ENCODE measurements around the gene OXGR1.

Gene OXGR1

DNA sequence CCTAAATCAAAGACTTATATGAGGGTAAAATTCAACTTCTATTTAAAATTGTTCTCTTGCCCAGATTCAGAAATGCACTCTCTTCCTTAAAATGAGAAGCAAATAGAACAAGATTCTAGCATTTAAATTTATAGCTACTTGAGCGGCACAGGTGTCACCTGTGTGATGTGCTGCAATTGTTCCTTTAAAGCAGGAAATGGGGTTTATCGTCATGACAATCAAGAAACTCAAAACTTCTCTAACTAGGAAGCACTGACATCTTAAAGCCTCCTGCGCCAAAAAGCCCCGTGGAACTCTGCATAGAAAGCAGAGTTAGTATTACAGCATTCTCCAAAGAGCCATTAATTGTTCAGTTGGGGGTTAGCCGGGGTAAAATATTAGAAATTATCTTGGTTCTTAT lies 2.6 kb upstream of the OXGR1 start:
- H2AFZ ChIP-seq, result no peak overlapping the region
- no peaks in the 10 kb centered on the region for H3K9me3 ChIP-seq (ENCODE audit: control insufficient read depth, low read length)
- TF ChIP-seq, protein P1, sequence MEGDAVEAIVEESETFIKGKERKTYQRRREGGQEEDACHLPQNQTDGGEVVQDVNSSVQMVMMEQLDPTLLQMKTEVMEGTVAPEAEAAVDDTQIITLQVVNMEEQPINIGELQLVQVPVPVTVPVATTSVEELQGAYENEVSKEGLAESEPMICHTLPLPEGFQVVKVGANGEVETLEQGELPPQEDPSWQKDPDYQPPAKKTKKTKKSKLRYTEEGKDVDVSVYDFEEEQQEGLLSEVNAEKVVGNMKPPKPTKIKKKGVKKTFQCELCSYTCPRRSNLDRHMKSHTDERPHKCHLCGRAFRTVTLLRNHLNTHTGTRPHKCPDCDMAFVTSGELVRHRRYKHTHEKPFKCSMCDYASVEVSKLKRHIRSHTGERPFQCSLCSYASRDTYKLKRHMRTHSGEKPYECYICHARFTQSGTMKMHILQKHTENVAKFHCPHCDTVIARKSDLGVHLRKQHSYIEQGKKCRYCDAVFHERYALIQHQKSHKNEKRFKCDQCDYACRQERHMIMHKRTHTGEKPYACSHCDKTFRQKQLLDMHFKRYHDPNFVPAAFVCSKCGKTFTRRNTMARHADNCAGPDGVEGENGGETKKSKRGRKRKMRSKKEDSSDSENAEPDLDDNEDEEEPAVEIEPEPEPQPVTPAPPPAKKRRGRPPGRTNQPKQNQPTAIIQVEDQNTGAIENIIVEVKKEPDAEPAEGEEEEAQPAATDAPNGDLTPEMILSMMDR (IDR thresholded peaks at IDR 0.05), result no peak
- no peak overlapping the region for H3K4me3 ChIP-seq (ENCODE audit: low read depth, low read length)
- H3K36me3 ChIP-seq (ENCODE audit: control insufficient read depth, insufficient read depth, low read length), result no peaks in the 10 kb centered on the region
- no peak overlapping the region for H3K27ac ChIP-seq
- no peak overlapping the region for H3K9ac ChIP-seq
- H3K4me2 ChIP-seq (ENCODE audit: low read length), result no peak overlapping the region
- no peaks in the 10 kb centered on the region for H3K79me2 ChIP-seq
- H3K4me1 ChIP-seq, result no peaks in the 10 kb centered on the region
- no peaks in the 10 kb centered on the region for H3K27me3 ChIP-seq (ENCODE audit: control insufficient read depth, insufficient read depth, low read length)

DNA sequence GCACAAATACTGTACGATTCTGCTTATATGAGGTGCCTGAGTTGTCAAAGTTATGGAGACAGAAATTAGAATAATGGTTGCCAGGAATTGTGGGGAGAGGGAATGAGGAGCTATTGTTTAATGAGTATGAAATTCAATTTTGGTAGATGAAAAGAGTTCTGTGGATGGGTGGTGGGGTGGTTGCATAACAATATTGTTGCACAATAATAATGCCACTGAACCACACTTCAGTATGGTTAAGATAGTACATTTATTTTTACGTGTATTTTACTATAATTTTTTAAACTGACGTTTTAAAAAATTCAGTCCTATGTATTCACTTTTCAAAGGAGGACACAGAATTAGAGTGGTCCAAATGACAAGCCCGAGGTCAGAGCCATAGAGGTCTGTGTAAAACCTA lies 1.8 kb upstream of the OXGR1 start:
- Histone ChIP-seq H3K4me3 (ENCODE audit: low read depth, low read length) (no peak overlapping the region), H3K27me3 (ENCODE audit: control insufficient read depth, insufficient read depth, low read length) (no peaks in the 10 kb centered on the region), H3K9me3 (ENCODE audit: control insufficient read depth, low read length) (no peaks in the 10 kb centered on the region), H3K4me1 (no peaks in the 10 kb centered on the region), H3K27ac (no peak overlapping the region), H3K9ac (no peak overlapping the region), H3K79me2 (no peaks in the 10 kb centered on the region), H3K36me3 (ENCODE audit: control insufficient read depth, insufficient read depth, low read length) (no peaks in the 10 kb centered on the region), H2AFZ (no peak overlapping the region), H3K4me2 (ENCODE audit: low read length) (no peak overlapping the region)
- TF ChIP-seq, protein P1 (IDR thresholded peaks at IDR 0.05), result no peak

DNA sequence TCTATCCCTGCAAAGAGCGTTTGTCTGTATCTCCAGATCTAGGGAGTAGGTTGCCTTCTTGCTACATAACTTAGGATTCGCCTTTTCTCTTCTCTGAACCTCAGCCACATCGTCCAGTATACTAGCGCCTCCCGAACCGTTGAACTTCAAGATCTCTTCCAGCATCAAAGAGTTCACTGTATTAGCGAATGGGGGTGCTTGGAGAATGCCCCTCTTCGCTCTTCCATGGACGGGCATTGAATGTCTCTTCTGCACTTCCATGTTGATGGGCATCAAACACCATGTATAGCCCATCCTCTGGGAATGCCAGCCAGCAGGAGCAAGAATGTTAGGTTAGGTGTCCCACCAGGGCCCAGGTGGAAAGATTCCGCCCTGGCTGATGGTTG lies 575 bp upstream of the OXGR1 start:
- no peak overlapping the region for H3K4me3 ChIP-seq (ENCODE audit: low read depth, low read length)
- H3K4me2 ChIP-seq (ENCODE audit: low read length), result peak overlapping the region; percentile 63
- no peaks in the 10 kb centered on the region for H3K9me3 ChIP-seq (ENCODE audit: control insufficient read depth, low read length)
- no peaks in the 10 kb centered on the region for H3K36me3 ChIP-seq (ENCODE audit: control insufficient read depth, insufficient read depth, low read length)
- H3K4me1 ChIP-seq, result no peaks in the 10 kb centered on the region
- TF ChIP-seq, protein P1 (IDR thresholded peaks at IDR 0.05), result no peak
- H3K27ac ChIP-seq, result no peak overlapping the region
- no peaks in the 10 kb centered on the region for H3K79me2 ChIP-seq
- H3K27me3 ChIP-seq (ENCODE audit: control insufficient read depth, insufficient read depth, low read length), result no peaks in the 10 kb centered on the region
- H2AFZ ChIP-seq, result no peak overlapping the region
- no peak overlapping the region for H3K9ac ChIP-seq

DNA sequence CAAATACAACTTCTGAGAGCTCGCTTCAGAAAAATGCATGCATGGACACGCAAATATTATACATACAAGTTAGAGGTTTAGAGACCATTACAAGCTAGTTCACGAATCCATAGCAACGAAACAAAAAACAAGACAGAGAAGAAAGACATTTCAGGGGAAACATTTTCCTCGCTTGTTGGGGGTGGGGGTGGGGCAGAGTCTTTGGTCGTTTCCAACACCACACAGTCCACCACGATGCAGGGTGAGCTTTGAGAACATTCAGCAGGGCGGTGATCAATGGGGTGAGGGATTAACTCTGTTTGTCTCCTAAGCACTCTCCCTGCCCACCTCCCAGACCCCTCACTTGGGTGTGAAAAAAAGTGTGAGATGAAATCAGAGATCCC lies 651 bp downstream of the OXGR1 start:
- Histone ChIP-seq H3K36me3 (ENCODE audit: control insufficient read depth, insufficient read depth, low read length) (no peaks in the 10 kb centered on the region), H3K4me3 (ENCODE audit: low read depth, low read length) (no peak overlapping the region), H3K4me2 (ENCODE audit: low read length) (peak overlapping the region; percentile 63), H3K9ac (no peak overlapping the region), H3K79me2 (no peaks in the 10 kb centered on the region), H3K4me1 (no peaks in the 10 kb centered on the region), H3K9me3 (ENCODE audit: control insufficient read depth, low read length) (no peaks in the 10 kb centered on the region), H3K27me3 (ENCODE audit: control insufficient read depth, insufficient read depth, low read length) (no peaks in the 10 kb centered on the region), H3K27ac (no peak overlapping the region), H2AFZ (no peak overlapping the region)
- TF ChIP-seq, protein P1 (IDR thresholded peaks at IDR 0.05), result no peak

DNA sequence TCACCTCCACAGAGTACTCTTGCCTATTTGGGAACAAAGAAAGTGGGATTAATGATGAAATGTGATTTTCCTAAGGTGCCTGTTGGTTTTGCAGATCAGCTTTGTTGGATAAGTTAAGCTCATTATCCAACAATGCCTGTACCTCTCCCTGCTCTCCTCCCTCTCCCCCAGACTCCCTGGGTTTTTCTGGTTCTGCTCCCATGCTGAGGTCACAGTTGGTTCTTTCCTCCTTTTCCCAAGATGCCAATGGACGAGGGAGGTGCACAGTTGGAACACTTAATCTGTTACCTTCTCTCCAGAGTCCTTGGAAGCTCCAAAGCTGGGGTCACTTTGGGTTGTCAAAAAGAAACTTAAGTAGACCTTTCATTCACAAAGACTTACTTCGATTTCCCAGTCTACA lies 1.6 kb downstream of the OXGR1 start:
- no peaks in the 10 kb centered on the region for H3K9me3 ChIP-seq (ENCODE audit: control insufficient read depth, low read length)
- no peak overlapping the region for H3K4me3 ChIP-seq (ENCODE audit: low read depth, low read length)
- no peaks in the 10 kb centered on the region for H3K27me3 ChIP-seq (ENCODE audit: control insufficient read depth, insufficient read depth, low read length)
- H3K79me2 ChIP-seq, result no peaks in the 10 kb centered on the region
- H3K9ac ChIP-seq, result no peak overlapping the region
- no peak overlapping the region for H2AFZ ChIP-seq
- H3K4me1 ChIP-seq, result no peaks in the 10 kb centered on the region
- no peak overlapping the region for H3K4me2 ChIP-seq (ENCODE audit: low read length)
- TF ChIP-seq, protein P1 (IDR thresholded peaks at IDR 0.05), result no peak
- no peaks in the 10 kb centered on the region for H3K36me3 ChIP-seq (ENCODE audit: control insufficient read depth, insufficient read depth, low read length)
- H3K27ac ChIP-seq, result no peak overlapping the region
